OCI-LY1 (cell line): ENCODE measurements around the gene FLVCR2.

Experiments
- H2AFZ ChIP-seq: fragments of 200-600 bp; sonication (generic), shearing (Covaris generic); 2 replicates; pipeline ENCODE4 v1.6.0; 2014; ENCODE audit warnings: antibody characterized with exemption, mild to moderate bottlenecking, low read length
- H3F3A ChIP-seq: fragments of 200-600 bp; sonication (generic), shearing (Covaris generic); 2 replicates; pipeline ENCODE4 v1.6.0; 2014; ENCODE audit warnings: mild to moderate bottlenecking, antibody characterized with exemption, low read length, moderate library complexity; ENCODE audit not compliant: insufficient read depth
- H3K27ac ChIP-seq: fragments of 200-600 bp; sonication (generic); 2 replicates; pipeline ENCODE4 v1.5.1; 2014; ENCODE audit warnings: low read length, mixed run types, mild to moderate bottlenecking, low read depth; ENCODE audit not compliant: poor library complexity, severe bottlenecking
- H3K27me3 ChIP-seq: fragments of 200-600 bp; sonication (generic); 2 replicates; pipeline ENCODE4 v1.6.0; 2014; ENCODE audit warnings: antibody characterized with exemption, mild to moderate bottlenecking, low read length, moderate library complexity; ENCODE audit not compliant: insufficient read depth
- H3K36me3 ChIP-seq: fragments of 200-600 bp; sonication (generic); 2 replicates; pipeline ENCODE4 v1.6.1; 2014; ENCODE audit warnings: mild to moderate bottlenecking, antibody characterized with exemption, low read length, moderate library complexity, mixed read lengths; ENCODE audit not compliant: insufficient read depth
- H3K4me1 ChIP-seq: fragments of 200-600 bp; sonication (generic); 2 replicates; pipeline ENCODE4 v1.5.1; 2014; ENCODE audit warnings: mild to moderate bottlenecking, low read length, moderate library complexity; ENCODE audit not compliant: insufficient read depth, severe bottlenecking
- H3K4me2 ChIP-seq: fragments of 200-600 bp; sonication (generic), shearing (Covaris generic); 2 replicates; pipeline ENCODE4 v1.6.1; 2014; ENCODE audit warnings: low read length
- H3K4me3 ChIP-seq: fragments of 200-600 bp; sonication (generic); 2 replicates; pipeline ENCODE4 v1.5.1; 2014; ENCODE audit warnings: low read length, low read depth, mild to moderate bottlenecking, mixed read lengths; ENCODE audit not compliant: poor library complexity, severe bottlenecking
- H3K79me2 ChIP-seq: fragments of 200-600 bp; shearing (Covaris generic); 2 replicates; pipeline ENCODE4 v1.6.1; 2016; ENCODE audit warnings: mixed run types, low read length, mixed read lengths; ENCODE audit not compliant: insufficient read depth
- H3K9ac ChIP-seq: fragments of 200-600 bp; sonication (generic), shearing (Covaris generic); 2 replicates; pipeline ENCODE4 v1.6.1; 2014; ENCODE audit warnings: mild to moderate bottlenecking, low read length, mixed read lengths
- H3K9me2 ChIP-seq: fragments of 200-600 bp; sonication (generic), shearing (Covaris generic); 2 replicates; pipeline ENCODE4 v1.6.1; 2014; ENCODE audit warnings: low read depth, mild to moderate bottlenecking, low read length, mixed read lengths
- H3K9me3 ChIP-seq: fragments of 200-600 bp; shearing (Covaris generic); 2 replicates; pipeline ENCODE4 v1.6.1; 2014; ENCODE audit warnings: low read length, mixed read lengths
- H4K20me1 ChIP-seq: fragments of 200-600 bp; sonication (generic), shearing (Covaris generic); 2 replicates; pipeline ENCODE4 v1.6.0; 2016; ENCODE audit warnings: mild to moderate bottlenecking, low read length; ENCODE audit not compliant: insufficient read depth
- CTCF ChIP-seq: fragments of 200-600 bp; sonication (generic), shearing (Covaris generic); IDR thresholded peaks from 2 replicates; pipeline ENCODE4 v1.5.1; 2017; ENCODE audit warnings: mild to moderate bottlenecking, antibody characterized with exemption, low read length, moderate library complexity, mixed read lengths
- EZH2 ChIP-seq: fragments of 200-600 bp; sonication (generic), shearing (Covaris generic); IDR thresholded peaks from 2 replicates; pipeline ENCODE4 v1.8.0; 2017; ENCODE audit warnings: borderline replicate concordance, mixed run types, mild to moderate bottlenecking, antibody characterized with exemption, low read length, moderate library complexity, mixed read lengths

Gene FLVCR2

GRCh38 chr14:75545907-75546306, 32.5 kb upstream of the FLVCR2 start:
- Histone ChIP-seq H3K4me2 (no peak overlapping the region), H3K4me1 (peaks cover 11% of the 10 kb centered on the region), H3K36me3 (no peaks in the 10 kb centered on the region), H3K4me3 (no peak overlapping the region), H3K27ac (no peak overlapping the region), H2AFZ (no peak overlapping the region), H3F3A (no peaks in the 10 kb centered on the region), H3K27me3 (peaks cover 5% of the 10 kb centered on the region; the same call in 1 of the 2 replicates), H3K9me3 (no peaks in the 10 kb centered on the region), H4K20me1 (no peaks in the 10 kb centered on the region), H3K9ac (no peak overlapping the region), H3K9me2 (no peaks in the 10 kb centered on the region), H3K79me2 (no peaks in the 10 kb centered on the region)
- TF ChIP-seq EZH2 (no peak), CTCF (no peak)

GRCh38 chr14:75547552-75548250, 30.7 kb upstream of the FLVCR2 start:
- no peak overlapping the region for H3K4me2 ChIP-seq
- H3K4me1 ChIP-seq, result peaks cover 5% of the 10 kb centered on the region
- no peaks in the 10 kb centered on the region for H3K79me2 ChIP-seq
- no peaks in the 10 kb centered on the region for H3K9me3 ChIP-seq
- H4K20me1 ChIP-seq, result no peaks in the 10 kb centered on the region
- H3K9ac ChIP-seq, result no peak overlapping the region
- no peak overlapping the region for H2AFZ ChIP-seq
- H3K27ac ChIP-seq, result no peak overlapping the region
- H3F3A ChIP-seq, result no peaks in the 10 kb centered on the region
- TF ChIP-seq CTCF (no peak), EZH2 (no peak)
- H3K27me3 ChIP-seq, result peaks cover 5% of the 10 kb centered on the region; the same call in 1 of the 2 replicates
- H3K4me3 ChIP-seq, result no peak overlapping the region
- no peaks in the 10 kb centered on the region for H3K36me3 ChIP-seq
- H3K9me2 ChIP-seq, result no peaks in the 10 kb centered on the region

GRCh38 chr14:75548544-75548943, 29.9 kb upstream of the FLVCR2 start:
- Histone ChIP-seq H3K27me3 (peaks cover 5% of the 10 kb centered on the region; the same call in 1 of the 2 replicates), H3F3A (no peaks in the 10 kb centered on the region), H3K36me3 (no peaks in the 10 kb centered on the region), H2AFZ (no peak overlapping the region), H3K4me1 (no peaks in the 10 kb centered on the region), H3K27ac (no peak overlapping the region), H3K79me2 (no peaks in the 10 kb centered on the region), H3K9me2 (no peaks in the 10 kb centered on the region), H3K4me3 (no peak overlapping the region), H3K9ac (no peak overlapping the region), H4K20me1 (no peaks in the 10 kb centered on the region), H3K9me3 (no peaks in the 10 kb centered on the region), H3K4me2 (no peak overlapping the region)
- TF ChIP-seq CTCF (no peak), EZH2 (no peak)
